Inferior parietal cortex (tissue), 1 donor: ENCODE measurements around the gene PLCH1.

Experiments
- DNase-seq: peaks from one replicate; pipeline ENCODE4 v3.0.0-alpha.2; 2016; ENCODE audit errors: extremely low spot score

Gene PLCH1

DNA sequence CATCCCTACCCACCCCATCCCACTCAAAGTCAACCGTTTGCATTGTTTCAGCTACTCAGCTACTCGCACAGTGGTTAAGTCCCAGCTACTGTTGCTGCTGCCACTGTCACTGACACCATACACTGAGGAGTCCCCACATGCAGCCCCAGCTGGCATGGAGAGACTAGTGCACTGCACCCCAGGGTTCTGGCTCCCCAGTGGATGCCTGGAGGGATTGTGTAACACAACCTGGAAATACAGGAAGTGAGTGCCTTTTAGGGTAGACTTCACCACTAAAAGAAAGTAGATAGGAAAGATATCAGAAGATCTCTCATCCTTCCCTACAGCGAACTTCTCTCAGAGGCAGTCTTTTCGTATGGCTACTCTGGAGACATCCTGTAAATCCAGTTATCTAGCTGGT lies 282.2 kb downstream of the PLCH1 start:
- no peak for DNase-seq

DNA sequence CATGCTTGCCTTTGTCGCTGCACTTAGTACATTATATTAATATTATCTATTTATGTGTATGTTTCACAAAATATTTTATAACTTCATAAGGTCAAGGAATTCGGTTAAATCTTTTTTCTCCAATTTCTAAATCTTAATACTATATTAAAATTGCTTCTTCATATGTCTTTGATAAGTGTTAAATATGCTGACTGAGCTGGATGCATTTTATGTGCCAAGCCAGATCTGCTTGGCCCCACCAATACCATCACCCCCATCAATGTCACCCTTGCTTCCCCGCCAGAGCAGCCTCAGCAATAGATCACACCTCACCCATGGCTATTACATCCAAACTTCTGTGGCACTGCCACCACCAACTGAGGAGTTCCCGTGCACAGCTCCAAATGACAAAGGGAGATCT lies 287.3 kb downstream of the PLCH1 start:
- no peak for DNase-seq

DNA sequence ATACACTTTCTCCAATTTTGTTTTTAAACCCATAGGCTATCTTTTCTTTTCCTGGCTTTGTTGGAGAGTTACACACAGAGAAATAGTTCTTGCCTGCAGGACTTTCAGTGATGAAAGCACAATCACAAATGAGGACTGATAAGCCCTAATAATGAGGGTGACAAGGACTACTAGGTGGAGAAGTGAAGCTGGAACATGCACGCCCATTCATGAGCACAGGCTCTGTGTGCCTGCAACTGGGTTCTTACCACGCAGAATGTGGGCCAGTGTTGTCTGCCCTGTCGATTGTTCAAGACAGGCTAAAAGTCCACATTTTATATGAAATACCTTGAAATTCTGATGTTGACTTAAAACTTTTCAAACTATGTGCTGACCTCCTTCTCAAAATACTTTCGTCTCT lies 289.1 kb downstream of the PLCH1 start:
- no peak for DNase-seq

DNA sequence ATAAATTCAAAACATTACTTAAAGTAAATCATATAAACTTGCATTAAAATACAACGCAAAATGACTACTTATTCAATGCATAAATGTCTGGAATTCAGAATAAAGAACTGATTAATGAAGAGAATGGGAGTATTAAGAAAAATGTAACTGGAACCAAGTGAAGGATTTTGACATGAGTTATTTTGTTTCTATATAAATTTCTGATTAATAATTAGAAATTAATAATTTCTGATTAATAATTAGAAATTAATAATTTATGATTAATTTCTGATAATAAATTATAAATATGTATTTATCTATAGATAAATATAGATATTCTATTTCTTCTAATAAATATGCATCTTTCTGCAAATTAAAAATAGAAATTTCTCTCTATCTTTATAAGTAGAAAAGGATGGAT lies 291.4 kb downstream of the PLCH1 start:
- no peak for DNase-seq

DNA sequence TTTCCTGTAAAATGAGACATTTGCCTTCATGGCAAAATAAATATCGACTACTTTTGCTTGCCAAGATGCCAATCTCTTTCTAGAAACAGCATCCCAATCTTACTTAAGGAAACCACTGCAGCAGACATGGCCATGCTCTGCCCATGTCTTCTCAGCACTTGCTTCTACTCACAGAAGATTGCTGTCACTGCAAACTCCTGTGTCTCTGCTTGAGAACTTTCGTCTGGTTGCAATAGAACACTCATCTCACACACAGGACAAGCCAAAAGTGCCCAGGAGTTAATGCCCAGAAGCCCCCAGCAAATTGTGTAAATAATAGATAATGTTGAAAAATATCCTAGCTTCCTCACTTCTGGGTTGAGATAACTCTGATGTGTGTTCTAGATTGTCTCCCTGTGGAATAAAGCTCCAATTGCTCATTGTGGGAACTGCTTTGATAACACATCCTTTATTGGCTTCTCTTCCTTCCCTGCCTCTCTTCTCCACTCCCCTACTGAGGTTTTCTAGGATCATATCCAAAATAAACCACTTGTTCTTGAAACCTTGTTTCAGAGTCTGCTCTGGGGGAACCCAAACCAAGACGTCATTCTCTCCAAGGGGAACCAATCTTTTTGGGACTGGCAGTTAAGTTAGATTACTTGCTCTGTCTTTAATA lies 295.1 kb downstream of the PLCH1 start:
- DNase-seq: no peak

DNA sequence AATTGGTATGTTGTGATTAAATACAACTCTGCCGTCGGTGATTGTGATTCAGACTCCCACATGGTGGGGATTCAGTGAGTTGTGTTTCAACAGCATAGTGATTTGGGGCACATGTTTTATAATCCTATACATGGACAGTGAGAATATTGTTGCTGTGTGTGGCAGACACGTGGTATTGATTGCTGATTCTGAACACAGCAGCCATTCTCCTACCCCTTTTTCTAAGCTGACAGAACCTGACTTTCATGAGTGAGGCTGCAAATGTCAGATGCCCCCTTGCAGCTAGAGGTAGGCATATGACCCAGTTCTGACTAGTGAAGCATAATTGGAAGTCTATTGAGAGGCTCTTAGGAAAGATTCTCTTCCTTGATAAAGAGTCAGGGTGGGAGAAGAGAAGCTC lies 296.3 kb downstream of the PLCH1 start:
- DNase-seq: no peak

DNA sequence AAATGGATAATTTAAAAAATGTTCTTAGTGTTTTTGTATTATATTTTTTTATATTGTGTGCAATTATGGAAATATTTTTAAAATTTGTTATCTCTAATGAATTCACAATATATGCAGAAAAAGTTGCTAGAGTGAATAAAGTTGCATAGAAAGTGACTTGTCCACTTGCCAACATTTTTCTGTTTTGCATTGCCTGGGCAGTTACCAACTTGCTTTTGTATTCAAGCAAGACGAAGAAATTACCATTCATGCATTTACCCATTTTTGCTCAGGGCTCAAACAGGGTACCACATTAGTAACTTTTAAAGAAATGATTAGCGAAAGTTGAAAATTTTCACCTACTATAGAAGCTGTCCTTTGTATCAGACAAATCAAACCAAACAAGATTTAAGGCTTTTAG lies 298.5 kb downstream of the PLCH1 start:
- DNase-seq: no peak

DNA sequence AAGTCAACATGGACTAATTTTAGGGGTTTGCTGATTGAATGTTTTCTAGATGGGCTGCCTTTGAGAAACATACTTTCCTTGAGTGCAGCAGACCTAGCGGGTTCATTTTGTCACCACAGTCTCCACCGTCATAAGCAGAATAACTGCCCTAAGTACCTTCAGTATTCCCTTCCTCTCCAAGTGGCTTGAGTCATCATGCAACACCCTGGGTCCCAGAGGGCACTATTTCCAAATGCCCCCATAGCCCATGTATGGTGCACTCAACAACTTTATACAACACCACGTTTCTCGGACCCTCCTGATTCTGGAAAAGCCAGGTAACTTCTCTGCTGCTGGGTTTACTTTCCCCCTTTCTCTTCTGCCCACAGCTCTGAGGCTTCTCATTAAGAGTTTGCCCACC lies 300.1 kb downstream of the PLCH1 start:
- no peak for DNase-seq

DNA sequence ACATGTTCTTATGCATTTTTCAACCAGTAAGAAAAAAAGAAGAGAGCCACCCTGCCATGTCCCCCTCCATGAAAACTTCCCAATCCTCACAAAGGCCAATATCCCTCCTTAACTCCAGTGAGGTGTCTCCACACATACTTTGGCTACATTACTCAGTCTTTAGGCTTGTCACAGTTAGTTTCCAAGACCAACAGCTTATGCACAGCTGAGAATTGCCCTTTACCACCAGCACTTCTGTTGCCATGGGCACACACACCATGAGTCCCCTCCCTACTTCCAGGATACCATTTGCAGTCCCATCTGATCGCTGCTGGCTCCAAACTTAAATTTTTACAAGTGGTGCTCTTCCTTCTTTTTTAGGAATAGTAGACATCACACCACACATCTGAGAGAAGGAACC lies 301.1 kb downstream of the PLCH1 start:
- no peak for DNase-seq

DNA sequence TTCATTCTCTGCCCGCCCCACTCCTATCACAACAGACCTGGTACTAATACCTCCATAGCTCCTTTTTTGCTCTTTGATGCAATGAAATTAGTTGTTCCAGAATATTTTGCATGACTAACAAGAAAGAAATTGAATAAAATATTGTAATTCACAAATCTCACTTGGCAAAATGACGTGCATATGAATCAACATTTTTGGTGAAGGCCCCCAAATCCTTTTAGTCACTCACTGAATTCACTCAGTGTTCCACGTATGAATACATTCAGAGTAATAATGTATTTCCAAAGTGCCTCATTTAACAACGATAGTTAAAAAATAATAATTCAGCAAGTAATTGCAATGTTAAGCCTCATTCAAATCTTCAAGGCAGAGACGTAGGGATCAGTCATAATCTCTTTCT lies 302.8 kb downstream of the PLCH1 start:
- DNase-seq: no peak

DNA sequence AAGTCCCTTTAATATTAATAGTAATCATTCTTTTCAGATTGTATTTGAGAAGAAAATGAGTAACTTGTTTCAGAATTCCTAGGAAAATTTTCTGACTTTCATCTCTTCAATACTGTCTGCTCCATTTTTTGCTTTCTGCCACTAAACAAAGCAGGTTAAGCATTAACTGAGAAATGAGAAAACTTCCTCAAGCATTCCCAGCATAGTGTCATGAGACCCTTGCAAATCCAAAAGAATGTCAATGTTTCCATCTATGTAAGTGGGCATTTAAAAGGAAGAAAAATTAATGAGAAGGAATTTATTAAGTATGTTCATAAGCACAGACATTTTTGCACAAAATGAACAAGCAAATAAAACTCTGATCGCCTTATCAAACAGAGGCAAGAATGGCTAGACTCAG lies 303.4 kb downstream of the PLCH1 start:
- DNase-seq: no peak

DNA sequence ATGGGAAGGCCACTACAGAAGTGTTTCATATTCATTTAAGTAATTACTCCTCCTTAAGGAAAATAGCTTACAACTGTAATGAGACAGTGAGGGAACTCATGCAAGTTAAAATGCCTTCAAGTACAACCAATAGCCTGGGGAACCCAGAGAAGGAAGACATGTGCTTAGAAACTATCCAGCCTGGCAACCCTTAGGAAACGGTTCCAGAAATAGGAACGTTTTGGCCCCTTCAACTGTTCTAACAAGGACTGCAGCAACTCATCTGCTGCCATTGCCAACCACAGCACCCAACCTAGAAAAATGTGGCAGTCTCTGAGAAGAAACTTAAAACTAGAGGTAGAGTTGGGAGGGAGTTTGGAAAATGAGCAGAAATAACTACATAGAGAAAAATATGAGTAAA lies 303.8 kb downstream of the PLCH1 start:
- DNase-seq: peak; percentile 6

DNA sequence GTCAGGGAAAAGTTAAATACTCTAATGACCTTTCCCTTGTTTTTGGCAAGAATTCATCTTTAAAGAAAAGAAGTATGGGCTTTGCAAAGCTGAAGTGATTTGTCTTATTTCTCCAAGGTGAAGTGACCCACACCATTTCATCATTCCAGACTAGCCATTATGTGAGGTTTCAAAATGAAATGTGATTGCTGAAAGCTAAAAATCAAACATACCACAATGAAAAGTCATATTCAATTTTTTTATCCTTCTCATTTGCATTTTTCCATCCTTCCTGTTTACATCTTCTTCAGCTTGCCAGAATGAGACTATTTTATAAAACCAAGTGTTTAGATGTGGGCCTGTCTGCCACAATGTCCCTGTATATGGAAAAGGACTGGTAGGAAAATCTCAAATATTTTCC lies 309.1 kb downstream of the PLCH1 start:
- no peak for DNase-seq

DNA sequence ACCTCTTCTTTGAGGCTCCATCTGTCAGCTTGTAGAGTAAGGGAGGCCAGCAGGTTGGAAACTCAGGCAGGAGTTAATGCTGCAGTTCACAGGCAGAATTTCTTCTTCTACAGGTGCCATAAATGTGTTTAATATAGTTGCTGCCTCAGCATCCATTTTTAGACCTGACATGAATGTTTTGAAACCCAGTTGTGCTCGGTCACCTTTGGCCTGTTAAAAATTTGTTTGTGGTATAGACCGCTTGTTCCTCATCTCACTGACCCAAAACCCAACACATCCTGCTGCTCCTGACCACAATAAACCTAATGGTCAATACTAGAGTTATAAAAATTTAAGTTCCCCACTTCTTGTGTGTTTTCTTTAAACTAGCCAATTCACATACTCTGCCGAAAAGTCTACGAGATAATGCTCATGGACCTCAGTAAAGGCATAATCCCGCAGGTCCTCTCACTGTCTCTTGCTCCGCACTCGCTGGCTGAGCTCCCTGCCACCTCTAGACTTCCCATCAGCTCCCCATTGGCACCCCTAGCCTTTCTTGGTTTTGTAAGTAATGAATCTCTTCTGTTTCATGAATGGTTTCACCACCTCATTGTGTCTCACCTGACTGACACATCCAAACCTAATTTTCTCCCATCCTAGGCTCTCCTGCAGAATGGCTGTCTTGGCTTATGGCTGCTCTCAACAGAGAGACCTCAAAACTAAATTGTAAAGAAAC lies 312.9 kb downstream of the PLCH1 start:
- no peak for DNase-seq

DNA sequence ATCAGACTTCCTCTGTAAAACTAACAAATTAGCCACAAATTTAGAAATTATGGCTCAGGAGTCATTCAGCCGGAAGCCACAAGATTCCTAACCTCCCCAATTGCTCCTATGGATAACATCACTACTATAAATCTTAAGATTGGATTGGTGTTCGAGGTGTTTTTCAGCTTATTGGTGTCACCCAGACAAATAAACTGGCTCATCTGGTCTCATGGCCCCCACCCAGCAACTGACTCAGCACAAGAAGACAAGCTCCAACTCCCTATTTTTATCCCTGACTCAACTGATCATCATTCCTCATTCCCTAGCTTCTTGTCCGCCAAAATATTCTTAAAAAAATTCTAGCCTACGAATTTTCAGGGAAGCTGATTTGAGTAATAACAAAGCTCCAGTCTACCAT lies 316.3 kb downstream of the PLCH1 start:
- no peak for DNase-seq

DNA sequence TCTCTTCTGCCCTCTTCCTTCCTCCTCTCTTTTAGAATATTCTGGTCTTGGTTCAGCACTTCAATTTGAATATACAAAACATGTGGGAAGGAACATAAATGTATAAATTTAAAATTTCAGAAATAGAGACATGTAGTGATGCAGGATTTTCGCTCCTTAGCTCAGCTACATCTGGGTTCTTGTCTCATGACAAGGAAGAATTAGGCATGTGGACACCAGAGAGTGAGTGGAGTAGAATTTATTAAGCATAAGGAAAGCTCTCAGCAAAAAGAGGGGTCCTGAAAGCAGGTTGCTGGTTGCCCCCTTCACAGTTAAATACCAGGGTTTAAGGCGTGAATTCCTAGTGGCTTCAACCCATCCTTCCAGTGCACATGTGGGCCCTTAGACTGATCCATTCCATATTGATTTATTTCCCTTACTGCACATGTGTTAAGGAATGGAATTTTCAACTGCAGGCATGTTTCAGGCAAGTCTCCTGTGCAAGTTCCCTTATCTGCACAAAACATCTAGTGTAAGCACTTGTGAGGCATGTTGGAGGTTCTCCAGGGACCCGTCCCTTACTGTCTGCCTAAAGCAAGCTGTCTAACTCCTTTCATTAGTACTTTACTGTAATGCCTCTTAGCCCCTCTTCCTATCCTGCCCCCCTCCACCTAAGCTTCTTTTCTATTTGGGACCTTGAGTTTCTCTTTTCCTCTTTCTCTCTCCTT lies 318.2 kb downstream of the PLCH1 start:
- no peak for DNase-seq

DNA sequence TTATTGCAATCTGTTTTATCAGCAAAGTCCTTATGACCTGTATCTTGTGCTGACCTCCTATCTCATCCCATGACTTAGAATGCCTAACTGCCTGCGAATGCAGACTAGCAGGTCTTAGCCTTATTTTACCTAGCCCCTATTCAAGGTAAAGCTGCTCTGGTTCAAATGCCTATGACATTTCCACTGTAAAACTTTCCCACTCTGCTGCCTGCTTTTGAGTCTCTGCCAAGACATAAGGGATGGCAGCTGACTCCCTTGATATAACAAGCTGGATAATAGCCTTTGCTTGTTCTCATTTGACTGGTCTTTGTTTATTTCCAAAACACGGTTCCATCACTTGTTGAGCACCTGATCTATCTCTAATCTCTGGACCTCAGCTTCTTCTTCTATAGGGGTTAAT lies 319.5 kb downstream of the PLCH1 start:
- DNase-seq: no peak

DNA sequence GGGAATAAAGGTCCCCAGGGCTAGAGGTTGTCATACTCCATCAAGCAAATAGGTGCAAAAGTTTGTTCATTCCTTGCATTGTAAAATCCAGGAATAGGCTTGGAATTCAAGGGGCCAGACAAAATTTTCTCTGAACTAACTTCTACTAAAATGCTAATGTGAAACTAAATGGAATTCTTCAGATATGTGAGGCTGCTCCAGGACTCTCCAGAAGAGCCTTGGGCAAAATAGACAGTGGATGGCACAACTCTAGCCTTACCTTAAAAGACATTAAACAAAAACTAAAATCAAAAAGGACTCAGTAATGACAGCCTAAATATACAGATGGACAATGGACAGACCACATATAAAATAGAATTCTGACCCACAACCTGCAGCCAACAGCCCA lies 320.6 kb downstream of the PLCH1 start:
- no peak for DNase-seq

DNA sequence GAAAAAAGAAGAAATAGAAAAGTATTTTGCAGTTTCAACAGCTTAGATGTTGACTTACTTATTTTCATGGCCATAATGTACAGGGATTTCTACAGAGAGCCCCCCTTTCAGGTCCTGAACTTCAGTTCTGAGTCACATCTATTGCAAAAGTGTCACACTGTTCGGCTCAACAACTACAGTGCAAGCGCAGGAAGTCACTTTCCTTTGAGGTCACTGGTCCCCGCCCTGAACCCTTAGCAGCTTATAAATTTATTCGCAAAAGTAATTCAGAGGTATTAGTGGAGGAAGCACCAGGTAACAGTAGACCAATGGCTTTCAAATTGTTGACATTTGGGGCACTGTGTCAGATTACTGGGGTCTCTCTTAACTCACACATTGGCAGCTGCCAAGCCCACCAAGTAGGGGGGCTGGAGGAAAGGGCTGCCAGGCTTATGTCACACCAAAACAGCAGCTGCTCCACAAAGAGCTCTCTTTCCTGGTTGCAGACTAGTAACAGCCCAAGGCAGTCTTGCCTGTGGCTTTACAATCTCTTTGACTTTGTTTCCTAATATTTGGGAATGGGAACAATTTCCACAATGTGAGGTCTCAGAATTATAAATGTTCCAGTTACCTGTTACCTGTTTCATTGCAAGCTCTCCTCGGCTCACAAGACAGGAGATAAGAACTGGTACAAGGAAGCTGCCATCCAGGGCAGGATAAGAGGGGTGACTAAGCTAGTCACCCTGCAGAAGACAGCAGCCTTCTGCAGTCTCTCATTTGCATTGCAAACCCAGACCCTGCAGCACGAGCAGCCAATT lies 321.1 kb downstream of the PLCH1 start:
- DNase-seq: no peak

DNA sequence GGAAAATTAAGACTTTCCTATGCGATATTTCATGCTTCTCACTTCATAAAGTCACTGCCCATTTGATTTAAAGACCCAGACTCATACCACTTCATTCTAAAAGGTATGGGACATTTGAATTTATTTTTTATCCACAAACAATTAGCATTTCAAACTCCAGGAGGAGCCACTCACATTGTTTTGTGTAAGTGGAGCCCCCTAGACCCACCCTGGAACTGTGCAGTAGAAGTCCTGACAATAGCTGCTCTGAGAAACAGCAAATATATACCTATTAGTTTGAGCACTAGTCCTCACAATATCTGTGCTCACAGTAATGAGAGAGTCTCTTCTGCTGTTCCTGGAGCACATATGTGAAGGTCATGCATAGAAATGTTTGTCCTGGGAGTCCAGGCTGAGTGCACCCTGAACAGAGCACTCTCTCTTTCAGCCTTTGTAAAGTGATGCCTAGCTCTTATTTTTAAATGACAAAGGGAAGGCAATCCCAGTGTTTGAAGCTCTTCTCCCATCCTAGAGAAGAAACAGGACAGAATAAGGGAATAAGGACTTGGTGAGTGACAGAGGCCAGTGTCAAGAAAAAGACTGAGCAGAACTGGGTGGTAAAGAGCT lies 323.9 kb downstream of the PLCH1 start:
- no peak for DNase-seq

DNA sequence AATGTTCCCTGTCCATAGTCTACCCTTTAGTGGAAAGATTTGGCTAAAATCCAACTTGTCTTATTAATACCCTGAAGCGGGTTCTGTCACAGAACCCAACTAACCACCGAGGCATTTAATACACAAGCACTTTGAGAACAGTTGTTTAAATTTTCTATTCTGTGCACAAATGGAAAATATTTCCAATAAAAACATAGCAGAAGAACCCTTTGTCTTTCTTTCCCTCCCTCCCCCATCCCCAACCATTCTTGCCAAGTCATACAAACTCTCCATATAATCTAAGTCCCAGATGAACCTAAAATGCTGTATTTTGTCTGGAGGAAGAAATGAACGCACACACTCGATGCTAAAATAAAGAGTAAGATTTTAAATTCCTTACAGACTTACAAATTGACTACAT lies 324.5 kb downstream of the PLCH1 start:
- no peak for DNase-seq

DNA sequence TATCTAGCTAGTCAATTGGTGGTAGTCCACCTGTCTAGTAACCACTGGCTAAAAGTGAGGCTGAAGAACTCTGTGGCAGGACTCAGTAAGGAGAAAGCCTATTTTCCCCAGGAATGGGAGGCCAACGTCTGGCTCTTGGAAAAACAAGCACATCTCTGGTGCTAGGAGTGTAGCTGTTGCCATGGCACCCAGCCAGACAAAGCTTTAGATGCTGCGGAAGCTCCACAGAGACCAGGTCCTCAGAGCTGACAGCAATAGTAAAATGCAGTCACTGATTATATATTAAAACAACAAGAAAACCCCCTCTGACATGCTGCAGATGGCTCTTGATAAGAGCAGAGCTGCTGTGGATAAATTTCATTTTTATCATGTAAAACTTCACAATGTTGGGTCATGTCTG lies 326.5 kb downstream of the PLCH1 start:
- DNase-seq: peak; percentile 10
